ENCODE measurements around the gene TRAPPC10.

TRAPPC10 gene

GRCh38 chr21:44020551-44020950 lies 8.4 kb downstream of the TRAPPC10 start:
- no peak overlapping the region for H3K27ac ChIP-seq (replicated peaks)
- H3K27me3 ChIP-seq (ENCODE audit: insufficient read depth, poor library complexity, severe bottlenecking): no peaks in the 10 kb centered on the region
- DNase-seq (ENCODE audit: low read depth in 1 of 2, low spot score in 1 of 2): no peak
- TF ChIP-seq, protein P1, sequence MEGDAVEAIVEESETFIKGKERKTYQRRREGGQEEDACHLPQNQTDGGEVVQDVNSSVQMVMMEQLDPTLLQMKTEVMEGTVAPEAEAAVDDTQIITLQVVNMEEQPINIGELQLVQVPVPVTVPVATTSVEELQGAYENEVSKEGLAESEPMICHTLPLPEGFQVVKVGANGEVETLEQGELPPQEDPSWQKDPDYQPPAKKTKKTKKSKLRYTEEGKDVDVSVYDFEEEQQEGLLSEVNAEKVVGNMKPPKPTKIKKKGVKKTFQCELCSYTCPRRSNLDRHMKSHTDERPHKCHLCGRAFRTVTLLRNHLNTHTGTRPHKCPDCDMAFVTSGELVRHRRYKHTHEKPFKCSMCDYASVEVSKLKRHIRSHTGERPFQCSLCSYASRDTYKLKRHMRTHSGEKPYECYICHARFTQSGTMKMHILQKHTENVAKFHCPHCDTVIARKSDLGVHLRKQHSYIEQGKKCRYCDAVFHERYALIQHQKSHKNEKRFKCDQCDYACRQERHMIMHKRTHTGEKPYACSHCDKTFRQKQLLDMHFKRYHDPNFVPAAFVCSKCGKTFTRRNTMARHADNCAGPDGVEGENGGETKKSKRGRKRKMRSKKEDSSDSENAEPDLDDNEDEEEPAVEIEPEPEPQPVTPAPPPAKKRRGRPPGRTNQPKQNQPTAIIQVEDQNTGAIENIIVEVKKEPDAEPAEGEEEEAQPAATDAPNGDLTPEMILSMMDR (IDR thresholded peaks at IDR 0.05; ENCODE audit: insufficient read depth, low read length): no peak
- TF ChIP-seq GABPA (IDR thresholded peaks at IDR 0.05; ENCODE audit: low read depth) (no peak), POLR2AphosphoS5 (IDR thresholded peaks at IDR 0.05; ENCODE audit: low read depth) (no peak), SPI1 (IDR thresholded peaks at IDR 0.05; ENCODE audit: borderline replicate concordance, low read depth) (no peak)
- TF ChIP-seq, protein P2, sequence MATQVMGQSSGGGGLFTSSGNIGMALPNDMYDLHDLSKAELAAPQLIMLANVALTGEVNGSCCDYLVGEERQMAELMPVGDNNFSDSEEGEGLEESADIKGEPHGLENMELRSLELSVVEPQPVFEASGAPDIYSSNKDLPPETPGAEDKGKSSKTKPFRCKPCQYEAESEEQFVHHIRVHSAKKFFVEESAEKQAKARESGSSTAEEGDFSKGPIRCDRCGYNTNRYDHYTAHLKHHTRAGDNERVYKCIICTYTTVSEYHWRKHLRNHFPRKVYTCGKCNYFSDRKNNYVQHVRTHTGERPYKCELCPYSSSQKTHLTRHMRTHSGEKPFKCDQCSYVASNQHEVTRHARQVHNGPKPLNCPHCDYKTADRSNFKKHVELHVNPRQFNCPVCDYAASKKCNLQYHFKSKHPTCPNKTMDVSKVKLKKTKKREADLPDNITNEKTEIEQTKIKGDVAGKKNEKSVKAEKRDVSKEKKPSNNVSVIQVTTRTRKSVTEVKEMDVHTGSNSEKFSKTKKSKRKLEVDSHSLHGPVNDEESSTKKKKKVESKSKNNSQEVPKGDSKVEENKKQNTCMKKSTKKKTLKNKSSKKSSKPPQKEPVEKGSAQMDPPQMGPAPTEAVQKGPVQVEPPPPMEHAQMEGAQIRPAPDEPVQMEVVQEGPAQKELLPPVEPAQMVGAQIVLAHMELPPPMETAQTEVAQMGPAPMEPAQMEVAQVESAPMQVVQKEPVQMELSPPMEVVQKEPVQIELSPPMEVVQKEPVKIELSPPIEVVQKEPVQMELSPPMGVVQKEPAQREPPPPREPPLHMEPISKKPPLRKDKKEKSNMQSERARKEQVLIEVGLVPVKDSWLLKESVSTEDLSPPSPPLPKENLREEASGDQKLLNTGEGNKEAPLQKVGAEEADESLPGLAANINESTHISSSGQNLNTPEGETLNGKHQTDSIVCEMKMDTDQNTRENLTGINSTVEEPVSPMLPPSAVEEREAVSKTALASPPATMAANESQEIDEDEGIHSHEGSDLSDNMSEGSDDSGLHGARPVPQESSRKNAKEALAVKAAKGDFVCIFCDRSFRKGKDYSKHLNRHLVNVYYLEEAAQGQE (IDR thresholded peaks at IDR 0.05; ENCODE audit: insufficient replicate concordance, low read depth): no peak
- H3K4me3 ChIP-seq (replicated peaks; ENCODE audit: insufficient read depth, low read length): no peak overlapping the region

DNA sequence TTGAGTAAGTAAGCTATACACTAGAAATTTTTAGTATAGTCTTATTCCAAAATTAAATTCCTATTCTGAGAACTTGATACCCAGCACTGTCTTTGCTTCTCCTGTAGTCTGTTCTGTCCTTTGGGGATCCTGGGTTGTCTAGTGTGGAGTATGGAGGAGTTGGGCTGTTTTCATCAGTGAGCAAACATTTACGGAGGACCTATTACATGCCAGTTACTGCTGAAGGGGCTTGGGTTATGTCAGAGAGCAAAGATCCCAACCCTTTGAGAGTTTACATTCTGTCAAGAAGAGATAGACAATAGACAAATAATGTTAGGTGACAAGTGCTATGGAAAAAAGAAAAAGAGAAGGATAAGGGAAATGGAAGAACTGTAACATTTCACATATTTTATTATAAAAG lies 9.0 kb downstream of the TRAPPC10 start:
- Histone ChIP-seq H3K4me3 (replicated peaks; ENCODE audit: insufficient read depth, low read length) (no peak overlapping the region), H3K27ac (replicated peaks) (no peak overlapping the region)
- no peak for DNase-seq (ENCODE audit: low read depth in 1 of 2, low spot score in 1 of 2)

GRCh38 chr21:44024257-44024656 lies 12.1 kb downstream of the TRAPPC10 start:
- DNase-seq (ENCODE audit: low read depth in 1 of 2, low spot score in 1 of 2): no peak
- TF ChIP-seq, protein P2 (IDR thresholded peaks at IDR 0.05; ENCODE audit: insufficient replicate concordance, low read depth): no peak
- TF ChIP-seq GABPA (IDR thresholded peaks at IDR 0.05; ENCODE audit: low read depth) (no peak), POLR2AphosphoS5 (IDR thresholded peaks at IDR 0.05; ENCODE audit: low read depth) (no peak), SPI1 (IDR thresholded peaks at IDR 0.05; ENCODE audit: borderline replicate concordance, low read depth) (no peak)
- TF ChIP-seq, protein P1 (IDR thresholded peaks at IDR 0.05; ENCODE audit: insufficient read depth, low read length): no peak
- H3K27ac ChIP-seq (replicated peaks): no peak overlapping the region
- H3K4me3 ChIP-seq (replicated peaks; ENCODE audit: insufficient read depth, low read length): no peak overlapping the region
- H3K27me3 ChIP-seq (ENCODE audit: insufficient read depth, poor library complexity, severe bottlenecking): no peaks in the 10 kb centered on the region

More for the DNA sequence above, 9.0 kb downstream of the TRAPPC10 start:
- no peak for TF ChIP-seq GABPA (IDR thresholded peaks at IDR 0.05; ENCODE audit: low read depth)
- TF ChIP-seq SPI1 (IDR thresholded peaks at IDR 0.05; ENCODE audit: borderline replicate concordance, low read depth): no peak
- TF ChIP-seq, protein P2 (IDR thresholded peaks at IDR 0.05; ENCODE audit: insufficient replicate concordance, low read depth): no peak
- no peak for TF ChIP-seq POLR2AphosphoS5 (IDR thresholded peaks at IDR 0.05; ENCODE audit: low read depth)
- TF ChIP-seq, protein P1 (IDR thresholded peaks at IDR 0.05; ENCODE audit: insufficient read depth, low read length): no peak
- no peaks in the 10 kb centered on the region for H3K27me3 ChIP-seq (ENCODE audit: insufficient read depth, poor library complexity, severe bottlenecking)
